Vagina (tissue), 2 donors: ENCODE measurements around the gene UBA3. TPM values are rescaled to one million over a fixed set of nuclear protein-coding genes. Genes with fewer than 3 reads are reported as not detected.

Experiments used
- DNase-seq, 2 donors: peaks; one replicate each; pipeline ENCODE4 v3.0.0-alpha.2; 2017; ENCODE audit errors: extremely low spot score in 2 of 2
- H3K27ac ChIP-seq: fragments of 200-600 bp; sonication (generic); one replicate; pipeline ENCODE4 v1.5.1; 2019
- H3K27me3 ChIP-seq: fragments of 200-600 bp; sonication (generic); one replicate; pipeline ENCODE4 v1.5.1; 2019
- H3K36me3 ChIP-seq, 2 donors: fragments of 200-600 bp; sonication (generic); one replicate each; pipeline ENCODE4 v1.5.1; 2017 to 2019
- H3K4me1 ChIP-seq: fragments of 200-600 bp; sonication (generic); one replicate; pipeline ENCODE4 v1.5.1; 2019
- H3K4me3 ChIP-seq, 2 donors: fragments of 200-600 bp; sonication (generic); 1 replicate in 1 of 2; 2 replicates in 1 of 2; pipeline ENCODE4 v1.5.1; 2016 to 2019
- H3K9me3 ChIP-seq: fragments of 200-600 bp; sonication (generic); one replicate; pipeline ENCODE4 v1.5.1; 2019
- POLR2A ChIP-seq, 2 donors: fragments of 450-650 bp; IDR thresholded peaks; one replicate each; pipeline ENCODE4 v1.6.1; 2017; ENCODE audit warnings: antibody characterized with exemption in 2 of 2, mild to moderate bottlenecking in 2 of 2, moderate library complexity in 2 of 2
- POLR2AphosphoS5 ChIP-seq, 2 donors: sonication (generic); formaldehyde crosslinking; IDR thresholded peaks; one replicate each; pipeline ENCODE4 v1.9.0; 2017; ENCODE audit warnings: antibody characterized with exemption in 2 of 2, mild to moderate bottlenecking in 2 of 2, low read depth in 1 of 2; ENCODE audit not compliant: insufficient read depth in 1 of 2
- intact Hi-C: fragments of 100-400 bp; cut with DNase I; formaldehyde crosslinking; loops from one replicate; pipeline ENCODE4 v1.15.1; 2023
- total RNA-seq: library from RNA; depleted of rRNA; stranded (reverse); fragments of >200 nt; gene quantifications from one replicate; pipeline ENCODE4 v1.2.3, GENCODE V29; 2016
- TF ChIP-seq, protein P1 (sequence below), 3 experiments: fragments of 450-650 bp in 2 of 3; fragments of 200-600 bp in 1 of 3; sonication (generic) in 1 of 3; IDR thresholded peaks; one replicate each; pipeline ENCODE4 v1.5.1; 2017 to 2019; ENCODE audit warnings: antibody characterized with exemption in 3 of 3, mild to moderate bottlenecking in 2 of 3, moderate library complexity in 2 of 3

Gene UBA3
- total RNA-seq, 1 donor from 2014 or later: 84.7 TPM

DNA sequence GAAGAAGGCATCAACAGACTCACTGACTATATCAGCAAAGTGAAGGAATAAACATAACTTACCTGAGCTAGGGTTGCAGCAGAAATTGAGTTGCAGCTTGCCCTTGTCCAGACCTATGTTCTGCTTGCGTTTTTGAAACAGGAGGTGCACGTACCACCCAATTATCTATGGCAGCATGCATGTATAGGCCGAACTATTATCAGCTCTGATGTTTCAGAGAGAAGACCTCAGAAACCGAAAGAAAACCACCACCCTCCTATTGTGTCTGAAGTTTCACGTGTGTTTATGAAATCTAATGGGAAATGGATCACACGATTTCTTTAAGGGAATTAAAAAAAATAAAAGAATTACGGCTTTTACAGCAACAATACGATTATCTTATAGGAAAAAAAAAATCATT is 24.4 kb upstream of the UBA3 start:
- H3K4me1 ChIP-seq: peaks cover 24% of the 10 kb centered on the region
- no peak overlapping the region for H3K27ac ChIP-seq
- no peaks in the 10 kb centered on the region for H3K9me3 ChIP-seq
- no peak for TF ChIP-seq POLR2A (IDR thresholded peaks at IDR 0.05)
- TF ChIP-seq, protein P1, sequence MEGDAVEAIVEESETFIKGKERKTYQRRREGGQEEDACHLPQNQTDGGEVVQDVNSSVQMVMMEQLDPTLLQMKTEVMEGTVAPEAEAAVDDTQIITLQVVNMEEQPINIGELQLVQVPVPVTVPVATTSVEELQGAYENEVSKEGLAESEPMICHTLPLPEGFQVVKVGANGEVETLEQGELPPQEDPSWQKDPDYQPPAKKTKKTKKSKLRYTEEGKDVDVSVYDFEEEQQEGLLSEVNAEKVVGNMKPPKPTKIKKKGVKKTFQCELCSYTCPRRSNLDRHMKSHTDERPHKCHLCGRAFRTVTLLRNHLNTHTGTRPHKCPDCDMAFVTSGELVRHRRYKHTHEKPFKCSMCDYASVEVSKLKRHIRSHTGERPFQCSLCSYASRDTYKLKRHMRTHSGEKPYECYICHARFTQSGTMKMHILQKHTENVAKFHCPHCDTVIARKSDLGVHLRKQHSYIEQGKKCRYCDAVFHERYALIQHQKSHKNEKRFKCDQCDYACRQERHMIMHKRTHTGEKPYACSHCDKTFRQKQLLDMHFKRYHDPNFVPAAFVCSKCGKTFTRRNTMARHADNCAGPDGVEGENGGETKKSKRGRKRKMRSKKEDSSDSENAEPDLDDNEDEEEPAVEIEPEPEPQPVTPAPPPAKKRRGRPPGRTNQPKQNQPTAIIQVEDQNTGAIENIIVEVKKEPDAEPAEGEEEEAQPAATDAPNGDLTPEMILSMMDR (IDR thresholded peaks at IDR 0.05): no peak
- TF ChIP-seq POLR2AphosphoS5 (IDR thresholded peaks at IDR 0.05; ENCODE audit: insufficient read depth in 1 of 2, low read depth in 1 of 2): no peak
- H3K4me3 ChIP-seq: no peak overlapping the region
- H3K27me3 ChIP-seq: no peaks in the 10 kb centered on the region
- intact Hi-C loops: no loop called here
- DNase-seq: no peak
- peaks cover 0 to 27% of the 10 kb centered on the region in 2 donors for H3K36me3 ChIP-seq

DNA sequence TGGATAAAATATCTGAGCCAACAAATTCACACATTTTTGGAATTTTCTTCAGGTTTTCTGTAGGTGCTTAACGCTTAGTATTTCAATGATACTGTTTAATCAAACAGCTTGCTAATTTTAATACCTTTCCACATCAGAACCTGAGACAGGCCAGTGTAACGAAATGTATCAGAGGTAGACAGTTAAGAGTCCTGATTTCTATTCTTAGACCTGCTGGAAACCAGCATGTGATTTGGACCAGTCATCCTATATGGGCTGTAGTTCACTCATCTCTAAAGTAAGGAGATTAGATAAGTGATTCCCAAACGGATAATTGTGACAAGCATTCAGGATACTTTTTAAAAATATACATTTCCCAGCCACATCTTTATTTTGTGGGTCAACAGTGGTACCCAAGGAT is 23.0 kb upstream of the UBA3 start:
- Histone ChIP-seq H3K9me3 (no peaks in the 10 kb centered on the region), H3K27ac (no peak overlapping the region), H3K4me3 (no peak overlapping the region), H3K27me3 (no peaks in the 10 kb centered on the region), H3K4me1 (peaks cover 29% of the 10 kb centered on the region), H3K36me3 (peaks cover 0 to 27% of the 10 kb centered on the region in 2 donors)
- TF ChIP-seq POLR2AphosphoS5 (IDR thresholded peaks at IDR 0.05; ENCODE audit: insufficient read depth in 1 of 2, low read depth in 1 of 2) (no peak), POLR2A (IDR thresholded peaks at IDR 0.05) (no peak)
- TF ChIP-seq, protein P1 (IDR thresholded peaks at IDR 0.05): no peak
- DNase-seq: no peak
- intact Hi-C loops: no loop called here

DNA sequence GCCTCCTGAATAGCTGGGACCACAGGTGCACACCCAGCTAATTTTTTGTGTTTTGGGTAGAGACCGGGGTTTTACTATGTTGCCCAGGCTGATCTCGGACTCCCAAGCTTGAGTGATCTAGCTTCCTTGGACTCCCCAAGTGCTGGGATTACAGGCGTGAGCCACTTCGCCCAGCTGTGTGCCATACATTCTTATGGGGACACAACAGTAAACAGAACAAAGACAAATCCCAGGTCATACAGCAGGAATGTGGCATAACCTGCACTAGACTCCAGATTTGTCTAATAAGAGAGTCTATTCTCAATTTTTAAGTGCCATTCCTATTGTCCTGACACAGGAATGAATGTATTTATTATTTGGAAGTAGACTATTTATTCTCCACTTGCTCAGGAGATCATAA is 22.2 kb upstream of the UBA3 start:
- no peaks in the 10 kb centered on the region for H3K27me3 ChIP-seq
- H3K27ac ChIP-seq: no peak overlapping the region

DNA sequence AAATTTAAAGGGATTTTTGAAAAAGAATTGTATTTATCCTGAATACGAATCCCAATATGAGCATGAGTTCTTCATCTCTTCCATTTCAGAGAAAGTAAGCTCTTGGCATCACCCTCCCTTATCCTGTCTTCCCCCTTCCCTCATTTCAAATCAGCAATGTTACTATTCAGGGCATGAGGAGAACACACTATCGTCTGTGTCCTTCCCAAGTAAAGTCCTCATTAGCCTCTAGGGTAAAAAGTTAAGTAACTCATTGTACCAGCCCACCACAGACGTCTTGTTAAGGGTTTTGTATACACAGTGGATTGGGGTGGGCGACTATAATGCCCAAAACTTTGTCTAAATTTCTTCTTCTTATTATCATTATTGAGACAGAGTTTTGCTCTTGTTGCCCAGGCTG is 19.4 kb upstream of the UBA3 start:
- Histone ChIP-seq H3K36me3 (peaks cover 0 to 27% of the 10 kb centered on the region in 2 donors), H3K4me1 (peaks cover 38% of the 10 kb centered on the region), H3K9me3 (no peaks in the 10 kb centered on the region), H3K27me3 (no peaks in the 10 kb centered on the region), H3K27ac (no peak overlapping the region), H3K4me3 (no peak overlapping the region)
- intact Hi-C loops: no loop called here
- TF ChIP-seq POLR2A (IDR thresholded peaks at IDR 0.05) (no peak), POLR2AphosphoS5 (IDR thresholded peaks at IDR 0.05; ENCODE audit: insufficient read depth in 1 of 2, low read depth in 1 of 2) (no peak)
- TF ChIP-seq, protein P1 (IDR thresholded peaks at IDR 0.05): no peak
- no peak for DNase-seq

More for the DNA sequence above, 22.2 kb upstream of the UBA3 start:
- no peak for DNase-seq
- Histone ChIP-seq H3K4me1 (peaks cover 34% of the 10 kb centered on the region), H3K4me3 (no peak overlapping the region), H3K36me3 (peaks cover 0 to 27% of the 10 kb centered on the region in 2 donors), H3K9me3 (no peaks in the 10 kb centered on the region)
- TF ChIP-seq POLR2A (IDR thresholded peaks at IDR 0.05) (no peak), POLR2AphosphoS5 (IDR thresholded peaks at IDR 0.05; ENCODE audit: insufficient read depth in 1 of 2, low read depth in 1 of 2) (no peak)
- TF ChIP-seq, protein P1 (IDR thresholded peaks at IDR 0.05): no peak
- intact Hi-C loops: no loop called here

DNA sequence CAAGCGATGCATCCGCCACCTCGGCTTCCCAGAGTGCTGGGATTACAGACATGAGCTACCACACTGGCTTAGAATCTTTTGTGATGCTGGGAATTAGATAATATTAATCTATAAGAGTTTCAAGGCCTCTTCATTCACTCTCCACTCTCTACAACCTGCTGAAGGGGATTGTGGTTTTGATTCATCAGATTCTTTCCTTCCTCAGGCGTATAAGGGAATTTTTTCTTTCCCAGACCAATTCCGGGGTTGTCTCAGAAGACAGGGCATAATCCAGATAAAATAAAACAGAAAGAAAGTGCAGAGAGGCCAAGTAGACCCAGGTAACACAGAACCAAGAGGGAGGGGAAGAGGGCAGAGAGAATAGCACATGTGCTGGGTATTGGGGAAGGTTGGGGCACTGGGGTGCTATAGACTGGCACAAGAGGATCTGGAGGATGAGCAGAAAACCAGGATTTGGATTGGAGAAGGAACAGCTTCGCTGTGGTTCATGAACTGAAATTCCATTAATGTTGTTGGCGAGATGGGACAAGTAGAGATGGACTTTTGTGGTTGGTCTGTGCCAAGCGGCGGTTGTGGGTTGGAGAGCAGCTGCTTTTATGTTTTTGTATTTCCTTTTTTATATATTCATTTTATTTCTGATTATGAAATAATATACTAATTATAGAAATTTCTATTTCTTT is 17.4 kb upstream of the UBA3 start:
- no peak overlapping the region for H3K27ac ChIP-seq
- no peaks in the 10 kb centered on the region for H3K9me3 ChIP-seq
- TF ChIP-seq, protein P1 (IDR thresholded peaks at IDR 0.05): no peak
- no peak for TF ChIP-seq POLR2AphosphoS5 (IDR thresholded peaks at IDR 0.05; ENCODE audit: insufficient read depth in 1 of 2, low read depth in 1 of 2)
- no peak for TF ChIP-seq POLR2A (IDR thresholded peaks at IDR 0.05)
- intact Hi-C loops: no loop called here
- DNase-seq: no peak
- H3K36me3 ChIP-seq: peaks cover 0 to 9% of the 10 kb centered on the region in 2 donors
- no peaks in the 10 kb centered on the region for H3K27me3 ChIP-seq
- H3K4me3 ChIP-seq: no peak overlapping the region
- H3K4me1 ChIP-seq: peaks cover 55% of the 10 kb centered on the region
